ENCODE data around the gene CYTH4. TPM values are rescaled to one million over a fixed set of nuclear protein-coding genes. Genes with fewer than 3 reads are reported as not detected.

The CYTH4 gene
- total RNA-seq, 1 experiment from 2014 or later = 3.8 TPM

GRCh38 chr22:37355174-37355573 is 72.9 kb downstream of the CYTH4 start:
- H3K9me2 ChIP-seq (ENCODE audit: insufficient read depth) = no peaks in the 10 kb centered on the region
- RAD21 ChIA-PET (ENCODE audit: low non-redundant PET in 1 of 2, low total read pairs in 2 of 2, uncharacterized antibody in 2 of 2, unreplicated experiment in 2 of 2) = no interaction called here
- CTCF ChIA-PET = no interaction called here
- H3K9ac ChIP-seq (ENCODE audit: low read length) = no peak overlapping the region
- H3K4me2 ChIP-seq (ENCODE audit: low read length) = no peak overlapping the region
- H3K79me2 ChIP-seq (ENCODE audit: insufficient read depth, low read length) = no peaks in the 10 kb centered on the region
- intact Hi-C loops (cut with micrococcal nuclease) = no loop called here
- TF ChIP-seq CEBPB (IDR thresholded peaks at IDR 0.05; ENCODE audit: low read depth) (no peak), EZH2phosphoT487 (IDR thresholded peaks at IDR 0.05; ENCODE audit: borderline replicate concordance) (no peak), CTCF (IDR thresholded peaks at IDR 0.05 in 2 of 3, conservative IDR thresholded peaks at IDR 0.05 in 1 of 3; ENCODE audit: borderline replicate concordance in 1 of 3, insufficient read depth in 1 of 3, low read depth in 2 of 3, low read length in 2 of 3) (no peak), JUND (IDR thresholded peaks at IDR 0.05) (no peak), CBX3 (IDR thresholded peaks at IDR 0.05; ENCODE audit: low read depth) (no peak), ZNF274 (IDR thresholded peaks at IDR 0.05; ENCODE audit: low read depth, low read length) (no peak), SP1 (IDR thresholded peaks at IDR 0.05; ENCODE audit: low read depth) (no peak), POLR2AphosphoS5 (IDR thresholded peaks at IDR 0.05; ENCODE audit: low read depth, low read length) (no peak)
- H3K27me3 ChIP-seq (ENCODE audit: insufficient read depth, low read length) = no peaks in the 10 kb centered on the region
- no peak for ATAC-seq
- no peaks in the 10 kb centered on the region for H3K9me3 ChIP-seq (ENCODE audit: control insufficient read depth in 1 of 2, insufficient read depth in 1 of 2, low read depth in 1 of 2, low read length in 2 of 2)
- H3K27ac ChIP-seq (ENCODE audit: low read depth, low read length) = no peak overlapping the region
- no TSS peak for BruUV-seq (replicated peaks)
- H3K36me3 ChIP-seq (ENCODE audit: control insufficient read depth in 1 of 2, insufficient read depth in 2 of 2, low read length in 2 of 2) = no peaks in the 10 kb centered on the region
- H3K4me3 ChIP-seq (replicated peaks in 1 of 2; ENCODE audit: low read depth in 1 of 2, low read length in 2 of 2) = no peak overlapping the region
- DNase-seq (ENCODE audit: low read depth, low spot score) = no peak
- peaks cover 0 to 22% of the 10 kb centered on the region in 2 experiments; a peak in 2 of 4 replicates for H3K4me1 ChIP-seq (ENCODE audit: control insufficient read depth in 1 of 2, insufficient read depth in 2 of 2, low read length in 2 of 2)
- H4K20me1 ChIP-seq (ENCODE audit: insufficient read depth) = no peaks in the 10 kb centered on the region
- no peak overlapping the region for H2AFZ ChIP-seq (ENCODE audit: low read depth, low read length, poor library complexity, severe bottlenecking)
- POLR2A ChIA-PET = no interaction called here

- H3K79me2 ChIP-seq (ENCODE audit: insufficient read depth, low read length) = no peaks in the 10 kb centered on the region
- H2AFZ ChIP-seq (ENCODE audit: low read depth, low read length, poor library complexity, severe bottlenecking) = no peak overlapping the region
- no peaks in the 10 kb centered on the region for H4K20me1 ChIP-seq (ENCODE audit: insufficient read depth)
- TF ChIP-seq REST (IDR thresholded peaks at IDR 0.05; ENCODE audit: low read depth) = no peak
- no peak for TF ChIP-seq ZNF274 (IDR thresholded peaks at IDR 0.05; ENCODE audit: low read depth, low read length)
- no peak for TF ChIP-seq CTCF (IDR thresholded peaks at IDR 0.05 in 2 of 3, conservative IDR thresholded peaks at IDR 0.05 in 1 of 3; ENCODE audit: borderline replicate concordance in 1 of 3, insufficient read depth in 1 of 3, low read depth in 2 of 3, low read length in 2 of 3)
- TF ChIP-seq CBX3 (IDR thresholded peaks at IDR 0.05; ENCODE audit: low read depth) = no peak
- ChIA-PET POLR2A (no interaction called here), RAD21 (ENCODE audit: low non-redundant PET in 1 of 2, low total read pairs in 2 of 2, uncharacterized antibody in 2 of 2, unreplicated experiment in 2 of 2) (no interaction called here), CTCF (no interaction called here)
- H3K9me2 ChIP-seq (ENCODE audit: insufficient read depth) = no peaks in the 10 kb centered on the region
- no peaks in the 10 kb centered on the region for H3K9me3 ChIP-seq (ENCODE audit: control insufficient read depth in 1 of 2, insufficient read depth in 1 of 2, low read depth in 1 of 2, low read length in 2 of 2)
- BruUV-seq (replicated peaks) = no TSS peak
- peaks cover 0 to 20% of the 10 kb centered on the region in 2 experiments; a peak in 2 of 4 replicates for H3K4me1 ChIP-seq (ENCODE audit: control insufficient read depth in 1 of 2, insufficient read depth in 2 of 2, low read length in 2 of 2)
- no peak overlapping the region for H3K9ac ChIP-seq (ENCODE audit: low read length)
- intact Hi-C loops (cut with micrococcal nuclease) = no loop called here
- no peak overlapping the region for H3K27ac ChIP-seq (ENCODE audit: low read depth, low read length)
- no peaks in the 10 kb centered on the region for H3K36me3 ChIP-seq (ENCODE audit: control insufficient read depth in 1 of 2, insufficient read depth in 2 of 2, low read length in 2 of 2)
- H3K4me3 ChIP-seq (replicated peaks in 1 of 2; ENCODE audit: low read depth in 1 of 2, low read length in 2 of 2) = no peak overlapping the region
- DNase-seq (ENCODE audit: low read depth, low spot score) (no peak), ATAC-seq (no peak)
- no peak overlapping the region for H3K4me2 ChIP-seq (ENCODE audit: low read length)
- H3K27me3 ChIP-seq (ENCODE audit: insufficient read depth, low read length) = no peaks in the 10 kb centered on the region
These were observed 74.6 kb downstream of the CYTH4 start for GRCh38 chr22:37356922-37357321.

Measured in HCT116 (cell line).